ENCODE measurements around the gene CALY.
"Not testable (repeated sequence)": the region's sequence is repeated elsewhere in the genome, so short reads cannot be mapped to it uniquely, and the experiment has no call there.

Gene CALY

DNA sequence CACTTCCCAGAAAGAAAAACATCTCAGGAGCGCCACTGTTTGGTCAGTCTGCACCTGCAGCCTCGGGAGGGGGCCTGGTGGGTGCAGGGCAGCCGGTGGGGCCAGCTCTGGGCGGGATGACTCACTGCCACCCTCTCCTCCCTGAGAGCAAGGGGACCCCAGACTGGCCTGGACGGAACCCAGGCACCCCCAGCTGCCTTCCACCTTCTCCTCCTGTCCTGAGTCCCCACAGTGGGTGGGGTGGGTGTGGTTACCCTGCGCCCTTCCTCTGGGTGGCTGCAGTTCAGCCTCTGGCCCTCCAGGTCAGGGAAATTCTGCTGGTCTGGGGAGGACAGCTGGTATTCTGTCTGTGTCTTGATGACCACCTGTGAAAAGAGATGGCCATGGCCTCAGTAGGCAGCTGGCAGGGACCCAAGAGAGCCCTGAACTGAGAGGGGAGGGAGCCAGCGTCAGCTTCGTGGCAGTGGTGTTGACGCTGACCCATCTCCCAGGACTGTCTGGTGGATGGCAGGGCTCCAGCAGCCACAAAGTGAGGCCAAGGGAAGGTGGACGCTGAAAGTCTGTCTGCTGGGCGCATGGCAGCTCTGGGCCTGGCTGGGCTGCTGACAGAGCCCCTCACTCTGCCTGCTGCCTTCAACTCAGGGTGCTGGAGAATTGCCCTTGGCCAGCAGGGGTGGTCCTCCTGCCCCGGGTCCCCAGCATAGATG, 8.9 kb downstream of the CALY start:
- no peak for DNase-seq

DNA sequence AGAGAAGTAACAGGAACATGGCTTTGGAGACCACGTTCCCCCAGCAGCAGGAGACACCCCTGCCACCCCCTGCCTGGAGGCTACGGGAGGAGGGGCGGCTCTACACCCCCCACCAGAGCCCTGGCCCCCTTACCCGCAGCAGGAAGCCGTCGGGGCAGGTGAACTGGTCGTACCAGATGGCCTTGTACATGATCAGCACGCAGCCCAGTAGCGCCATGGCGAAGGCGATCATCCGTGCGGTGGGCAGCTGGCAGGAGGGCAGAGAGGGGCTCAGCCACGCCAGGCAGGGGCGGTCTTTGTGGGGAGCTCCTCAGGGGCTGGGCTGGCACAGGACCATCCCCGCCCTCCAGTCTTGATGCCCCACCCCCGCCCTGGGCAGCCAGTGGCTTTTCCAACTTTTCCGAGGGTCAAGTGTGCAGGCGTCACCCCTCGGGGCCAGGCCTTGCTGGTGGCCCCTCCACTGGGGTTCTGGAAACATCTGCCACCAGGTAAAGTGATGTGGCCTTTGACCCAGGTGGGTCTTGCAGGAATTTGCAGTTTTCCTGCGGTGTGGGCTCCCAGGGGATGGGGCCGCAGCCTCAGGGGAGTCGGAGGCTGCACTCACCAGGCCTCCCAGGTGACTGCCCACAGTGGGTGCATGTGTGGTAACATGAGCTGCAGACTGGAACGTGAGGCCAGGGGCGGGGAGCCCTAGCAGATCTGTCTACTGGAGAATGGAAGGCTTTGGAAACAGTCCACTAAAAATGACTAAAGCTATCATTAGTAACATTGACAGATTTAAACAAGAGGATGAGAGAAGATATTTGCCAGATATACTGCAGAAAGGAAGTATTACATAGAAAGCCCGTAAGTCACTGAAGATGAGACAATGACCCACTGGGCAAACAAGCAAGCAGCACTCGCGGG, 9.7 kb downstream of the CALY start:
- DNase-seq = no peak

DNA sequence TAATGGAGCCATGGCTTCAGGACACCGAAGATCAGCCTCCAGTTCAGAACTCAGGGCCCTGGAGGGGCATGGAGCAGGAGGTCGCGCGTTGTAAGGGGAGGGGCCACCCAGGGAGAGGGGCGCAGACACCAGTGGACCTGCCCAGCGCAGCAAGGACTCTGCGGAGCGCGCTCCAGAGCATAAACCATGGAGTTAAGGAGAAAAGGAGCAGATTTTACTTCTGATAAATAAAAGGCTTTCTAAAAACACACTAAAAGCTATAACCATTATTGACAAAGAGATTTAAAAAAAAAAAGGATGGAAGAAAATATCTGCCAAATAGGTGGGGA, 10.5 kb downstream of the CALY start:
- no peak for DNase-seq

DNA sequence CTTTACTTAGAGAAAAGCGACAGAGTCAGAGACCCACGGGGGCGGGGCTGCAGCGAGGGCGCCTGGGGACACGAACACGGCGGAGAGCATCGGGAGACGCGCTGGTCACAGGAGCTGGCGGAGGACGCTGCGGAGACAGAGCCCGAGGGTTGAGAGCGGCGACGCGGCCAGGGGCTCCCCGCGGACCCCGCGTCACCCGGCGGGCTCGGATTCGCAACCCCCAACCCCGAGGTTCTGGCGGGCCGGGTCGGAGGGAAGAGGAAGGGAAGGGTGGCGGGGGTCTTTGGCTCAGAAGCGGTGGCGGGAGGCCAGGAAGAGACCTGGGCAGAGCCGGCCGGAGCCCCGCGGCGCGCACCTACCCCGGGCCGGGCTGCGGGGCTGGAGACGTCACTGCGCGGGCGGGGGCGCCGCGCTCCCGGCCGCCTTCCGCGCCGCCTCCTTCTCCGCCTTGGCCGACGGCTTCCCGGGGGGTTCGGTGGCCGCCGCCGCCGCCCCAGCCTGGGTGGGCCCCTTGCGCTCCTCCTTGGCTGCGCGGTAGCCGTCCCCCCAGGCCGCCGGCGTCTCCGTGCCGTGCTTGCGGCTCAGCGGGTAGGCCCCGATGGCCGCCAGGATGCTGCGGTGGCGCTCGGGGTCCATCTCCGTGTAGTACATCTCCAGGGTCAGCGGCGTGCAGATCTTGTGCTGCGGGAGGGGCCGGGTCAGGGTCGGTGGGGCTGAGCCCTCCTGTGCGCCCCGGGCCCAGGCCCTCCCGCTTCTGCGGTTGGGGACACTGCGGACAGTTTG, 11.1 kb downstream of the CALY start:
- DNase-seq = no peak

DNA sequence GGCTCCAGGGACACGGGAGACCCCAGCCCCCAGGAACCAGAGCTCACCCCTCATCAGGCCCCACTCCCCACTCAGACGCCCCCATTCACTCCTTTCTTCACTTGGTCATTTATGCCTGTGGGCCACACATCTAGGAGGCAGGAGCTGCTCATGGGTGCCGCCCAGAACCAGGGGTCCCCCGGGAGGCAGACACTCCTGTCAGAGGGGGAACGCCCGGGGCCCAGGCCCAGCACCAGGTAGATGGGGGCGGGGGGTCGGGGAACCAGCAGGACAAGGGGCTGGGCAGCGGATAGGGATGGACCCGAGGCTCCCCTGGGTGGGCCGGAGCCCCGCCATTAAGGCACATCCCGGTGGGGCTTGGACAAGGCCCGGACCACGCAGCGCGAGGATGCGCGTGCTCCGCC, 11.8 kb downstream of the CALY start:
- DNase-seq = no peak

DNA sequence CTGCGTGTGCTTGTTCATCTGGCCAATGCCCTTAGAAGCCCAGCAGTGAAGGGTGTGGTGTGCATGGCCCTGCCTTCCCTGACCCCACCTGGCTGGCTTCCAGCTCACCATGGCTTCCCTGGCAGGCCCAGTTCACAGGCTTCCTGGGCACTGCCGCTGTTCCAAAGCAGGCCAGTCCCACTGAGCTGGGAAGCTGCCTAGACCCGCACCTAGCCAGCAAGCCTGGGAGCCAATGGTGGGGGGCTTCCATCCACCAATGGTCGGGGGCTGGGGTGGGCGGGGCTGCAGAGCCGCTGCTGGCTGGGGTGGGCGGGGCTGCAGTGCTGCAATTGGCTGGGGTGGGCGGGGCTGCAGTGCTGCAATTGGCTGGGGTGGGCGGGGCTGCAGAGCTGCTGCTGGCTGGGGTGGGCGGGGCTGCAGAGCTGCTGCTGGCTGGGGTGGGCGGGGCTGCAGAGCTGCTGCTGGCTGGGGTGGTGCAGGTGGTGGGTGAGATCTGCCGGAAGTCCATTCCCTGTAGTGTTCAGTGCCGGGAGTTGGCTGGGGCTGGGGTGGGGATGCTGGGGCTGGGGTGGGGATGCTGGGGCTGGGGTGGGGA, 12.4 kb downstream of the CALY start:
- DNase-seq = peak; percentile 50

DNA sequence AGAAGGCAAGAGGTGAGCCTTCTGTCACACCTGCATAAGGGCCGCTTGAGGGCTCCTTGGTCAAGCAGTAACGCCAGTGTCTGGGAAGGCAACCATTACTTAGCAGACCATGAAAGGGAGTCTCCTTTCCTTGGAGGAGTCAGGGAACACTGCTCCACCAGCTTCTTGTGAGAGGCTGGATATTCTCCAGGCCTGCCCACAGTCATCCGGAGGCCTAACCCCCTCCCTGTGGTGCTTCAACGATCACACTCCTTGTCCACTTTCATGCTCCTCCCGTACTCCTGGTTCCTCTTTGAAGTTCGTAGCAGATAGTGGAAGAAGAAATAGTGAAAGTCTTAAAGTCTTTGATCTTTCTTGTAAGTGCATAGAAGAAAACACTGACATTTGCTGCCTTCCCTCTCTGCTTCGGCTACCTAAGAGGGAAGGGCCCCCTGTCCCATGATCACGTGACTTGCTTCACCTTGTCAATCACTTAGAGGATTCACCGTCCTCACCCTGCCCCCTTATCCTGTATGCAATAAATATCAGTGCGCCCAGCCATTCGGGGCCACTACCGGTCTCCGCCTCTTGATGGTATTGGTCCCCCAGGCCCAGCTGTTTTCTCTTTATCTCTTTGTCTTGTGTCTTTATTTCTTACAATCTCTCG, 14.5 kb downstream of the CALY start:
- DNase-seq = not testable (repeated sequence)

DNA sequence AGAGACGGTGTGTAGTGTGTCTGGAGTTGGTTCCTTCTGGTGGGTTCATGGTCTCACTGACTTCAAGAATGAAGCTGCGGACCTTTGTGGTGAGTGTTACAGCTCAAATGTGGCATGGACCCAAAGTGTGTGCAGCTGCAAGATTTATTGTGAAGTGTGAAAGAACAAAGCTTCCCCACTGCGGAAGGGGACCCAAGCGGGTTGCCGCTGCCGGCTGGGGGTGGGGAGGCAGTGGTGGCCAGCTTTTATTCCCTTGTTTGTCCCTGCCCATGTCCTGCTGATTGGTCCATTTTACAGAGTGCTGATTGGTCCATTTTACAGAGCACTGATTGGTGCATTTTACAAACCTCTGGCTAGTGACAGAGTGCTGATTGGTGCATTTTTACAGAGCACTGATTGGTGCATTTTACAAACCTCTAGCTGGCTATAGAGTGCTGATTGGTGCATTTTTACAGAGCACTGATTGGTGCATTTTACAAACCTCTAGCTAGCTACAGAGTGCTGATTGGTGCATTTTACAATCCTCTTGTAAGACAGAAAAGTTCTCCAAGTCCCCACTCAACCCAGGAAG, 15.8 kb downstream of the CALY start:
- not testable (repeated sequence) for DNase-seq

DNA sequence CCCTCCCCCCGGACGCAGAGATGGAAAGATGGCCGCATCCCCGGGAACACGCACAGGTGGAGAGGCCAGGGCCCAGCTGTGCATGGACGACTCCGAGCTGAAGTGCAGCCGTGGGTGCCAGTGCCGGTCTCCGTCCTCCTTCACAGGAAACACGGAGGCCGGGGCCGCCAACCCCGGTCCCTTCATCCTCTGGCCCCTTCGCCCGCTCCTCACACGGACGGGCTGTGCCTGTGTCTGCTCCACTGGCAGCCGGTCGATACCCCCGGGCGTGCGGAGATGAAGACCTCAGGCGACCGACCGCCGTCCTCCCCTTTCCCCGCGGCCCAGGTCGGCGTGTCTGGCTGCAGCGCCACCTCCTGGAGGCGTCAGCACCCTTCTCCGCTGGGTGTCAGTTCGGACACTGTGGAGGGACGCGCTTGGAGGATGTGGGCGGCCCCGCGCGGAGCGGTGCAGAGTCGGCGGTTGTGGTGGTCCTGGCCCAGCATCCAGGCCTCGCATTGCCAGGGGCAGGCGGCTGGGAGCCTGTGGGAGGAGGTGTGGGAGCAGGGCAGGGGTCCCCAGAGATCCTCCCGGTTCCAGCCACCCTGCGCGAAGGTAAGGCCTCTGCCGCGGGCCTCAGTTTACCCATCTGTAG, 18.1 kb downstream of the CALY start:
- DNase-seq = peak; percentile 63

DNA sequence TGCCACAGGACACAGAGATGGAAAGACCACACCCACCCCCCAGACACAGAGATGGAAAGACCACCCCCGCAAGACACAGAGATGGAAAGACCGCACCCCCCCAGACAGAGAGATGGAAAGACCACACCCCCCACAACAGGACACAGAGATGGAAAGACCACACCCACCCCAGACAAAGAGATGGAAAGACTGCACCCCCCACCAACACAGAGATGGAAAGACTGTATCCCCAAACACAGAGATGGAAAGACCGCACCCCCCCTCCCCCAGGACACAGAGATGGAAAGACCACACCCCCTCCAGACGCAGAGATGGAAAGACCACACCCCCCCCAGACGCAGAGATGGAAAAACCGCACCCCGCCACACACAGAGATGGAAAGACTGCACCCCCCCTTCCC, 20.0 kb downstream of the CALY start:
- DNase-seq = no peak

DNA sequence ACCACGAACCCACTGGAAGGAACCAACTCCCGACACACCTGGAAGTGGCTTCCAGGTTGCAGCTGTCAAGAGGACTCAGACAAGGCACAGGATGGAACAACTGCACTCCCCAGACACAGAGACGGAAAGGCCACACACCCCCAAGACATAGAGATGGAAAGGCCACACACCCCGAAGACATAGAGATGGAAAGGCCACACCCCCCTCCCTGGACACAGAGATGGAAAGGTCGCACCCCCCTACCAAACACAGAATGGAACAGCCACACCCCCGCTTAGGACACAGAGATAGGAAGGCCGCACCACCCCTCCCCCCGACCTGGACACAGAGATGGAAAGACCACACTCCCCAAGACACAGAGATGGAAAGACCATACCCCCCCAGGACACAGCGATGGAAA, 20.4 kb downstream of the CALY start:
- DNase-seq = no peak

DNA sequence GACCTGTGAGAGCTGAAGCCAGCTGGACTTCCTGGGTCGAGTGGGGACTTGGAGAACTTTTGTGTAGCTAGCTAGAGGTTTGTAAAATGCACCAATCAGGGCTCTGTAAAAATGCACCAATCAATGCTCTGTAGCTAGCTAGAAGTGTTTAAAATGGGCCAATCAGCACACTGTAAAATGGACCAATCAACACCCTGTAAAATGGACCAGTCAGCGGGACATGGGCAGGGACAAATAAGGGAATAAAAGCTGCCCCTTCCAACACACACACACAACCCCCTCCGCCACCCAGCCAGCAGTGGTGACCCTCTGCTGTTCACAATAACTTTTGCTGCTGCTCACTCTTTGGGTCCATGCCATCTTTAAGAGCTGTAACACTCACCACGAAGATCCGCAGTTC, 20.8 kb downstream of the CALY start:
- DNase-seq = no peak

DNA sequence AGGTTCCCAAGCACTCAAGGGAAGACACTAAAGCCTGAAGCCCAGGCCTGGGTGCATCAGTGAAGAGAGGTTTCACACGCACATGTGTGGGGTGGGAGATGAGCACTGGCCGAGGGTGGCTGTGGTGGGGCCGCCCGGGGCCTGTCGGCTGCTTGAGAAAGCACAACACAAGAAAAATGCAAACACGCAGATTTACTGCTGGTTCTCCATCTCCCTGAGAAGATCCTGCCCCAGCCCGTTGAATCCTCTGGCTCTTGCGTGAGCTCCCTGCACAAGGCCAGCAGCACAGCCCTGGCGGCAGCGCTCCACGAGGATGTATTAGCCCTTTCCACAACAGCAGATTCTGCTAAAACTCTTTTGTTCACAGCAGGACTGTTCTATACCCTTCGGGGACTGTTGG, 21.8 kb downstream of the CALY start:
- DNase-seq = no peak

DNA sequence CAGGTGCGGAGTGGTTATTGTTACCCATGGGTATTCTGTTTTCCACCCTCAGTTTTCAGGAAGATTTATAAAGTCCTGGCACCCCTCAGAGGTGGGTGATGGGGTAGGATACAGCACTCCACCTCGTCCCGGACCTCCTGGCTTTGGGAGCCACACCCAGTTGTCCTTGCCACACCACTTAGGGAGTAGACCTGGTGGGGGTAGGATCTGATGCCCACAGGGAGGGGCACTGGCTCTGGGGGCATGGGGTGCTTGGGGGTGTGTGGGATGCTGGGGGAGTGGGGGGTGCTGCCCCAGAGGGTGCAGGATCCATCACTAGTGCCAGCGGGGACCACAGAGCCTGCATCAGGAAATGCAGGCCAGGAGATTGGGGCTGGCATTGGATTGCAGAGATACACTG, 23.5 kb downstream of the CALY start:
- DNase-seq = no peak

DNA sequence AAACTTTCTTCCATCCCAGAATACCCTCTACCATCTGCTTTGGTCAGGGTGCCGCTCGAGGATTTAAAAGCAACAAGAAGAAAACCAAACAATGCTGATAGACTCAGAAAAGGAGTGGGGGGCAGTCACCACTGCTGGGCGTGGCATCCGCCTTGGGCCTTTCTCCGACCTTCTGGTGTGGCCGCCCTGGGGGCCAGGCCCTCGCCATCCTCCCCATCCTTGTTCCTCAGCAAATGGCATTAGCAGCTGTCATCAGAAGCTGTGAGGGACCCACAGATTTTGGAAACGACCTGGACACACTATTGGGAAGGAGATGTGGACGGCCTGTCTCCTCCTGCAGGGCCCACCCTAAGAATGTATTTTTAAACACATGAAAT, 23.9 kb downstream of the CALY start:
- DNase-seq = no peak

DNA sequence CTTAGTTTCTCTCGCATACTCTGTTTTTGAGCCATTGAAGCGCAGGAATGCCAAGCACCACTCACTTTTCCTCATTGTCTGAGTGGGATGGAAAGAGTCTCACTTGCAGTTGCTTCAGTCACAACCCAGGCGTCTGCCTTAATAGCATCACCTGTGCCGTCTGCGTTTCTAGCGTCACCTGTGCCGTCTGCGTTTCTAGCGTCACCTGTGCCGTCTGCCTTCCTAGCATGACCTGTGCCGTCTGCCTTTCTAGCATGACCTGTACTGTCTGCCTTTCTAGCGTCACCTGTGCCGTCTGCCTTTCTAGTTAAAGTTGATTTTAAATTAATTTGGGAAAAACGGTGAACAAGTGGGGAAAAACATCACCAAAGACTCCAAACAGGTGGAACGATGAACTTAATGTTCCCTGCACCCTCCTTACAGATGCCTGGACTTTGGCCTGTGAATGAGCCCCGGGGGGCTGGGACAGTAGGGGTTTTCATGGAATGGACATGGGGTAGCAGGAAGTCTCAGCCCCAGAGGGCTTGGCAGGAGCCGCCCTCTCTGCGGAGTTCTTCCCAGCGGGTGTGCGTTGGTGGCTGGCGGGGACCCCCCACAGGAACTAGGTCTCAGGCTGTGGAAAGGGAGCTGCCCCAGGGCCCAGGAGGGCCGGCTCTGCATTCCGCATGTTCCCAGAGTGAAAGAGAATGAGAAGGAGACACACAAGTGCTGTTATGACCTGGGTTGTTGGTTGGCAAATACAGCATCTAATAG, 24.5 kb downstream of the CALY start:
- no peak for DNase-seq

DNA sequence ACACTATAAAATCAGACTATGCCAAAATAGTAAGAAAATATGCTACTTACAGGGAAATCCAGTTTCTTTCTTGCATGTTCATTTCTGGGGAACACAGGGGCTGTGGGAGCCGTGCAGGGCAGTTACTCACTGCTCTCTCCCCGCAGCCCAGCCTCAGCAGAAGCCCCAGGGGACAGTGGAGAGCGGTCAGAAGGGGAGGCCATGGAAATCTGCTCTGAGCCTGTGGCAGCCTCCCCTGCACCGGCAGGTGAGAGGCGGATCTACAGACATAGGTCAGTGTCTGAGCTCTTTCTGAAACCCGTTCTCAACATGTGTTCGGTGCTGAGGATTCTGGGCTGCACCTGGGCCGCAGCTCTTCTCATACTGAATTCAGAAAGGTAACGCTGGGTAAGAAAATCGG, 25.1 kb downstream of the CALY start:
- DNase-seq = no peak

DNA sequence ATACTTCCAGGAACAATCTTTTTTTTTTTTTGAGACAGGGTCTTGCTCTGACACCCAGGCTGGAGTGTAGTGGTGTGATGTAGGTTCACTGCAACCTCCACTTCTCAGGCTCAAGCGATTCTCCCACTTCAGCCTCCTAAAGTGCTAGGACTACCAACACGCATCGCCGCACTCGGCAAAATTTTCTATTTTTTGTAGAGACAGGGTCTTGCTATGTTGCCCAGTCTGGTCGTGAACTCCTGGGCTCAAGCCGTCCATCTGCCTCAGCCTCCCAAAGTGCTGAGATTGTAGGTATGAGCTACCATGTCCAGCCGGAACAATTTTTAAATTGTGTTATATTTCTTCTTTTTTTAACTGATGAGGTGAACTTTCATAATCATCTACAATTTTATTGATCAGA, 25.9 kb downstream of the CALY start:
- no peak for DNase-seq

DNA sequence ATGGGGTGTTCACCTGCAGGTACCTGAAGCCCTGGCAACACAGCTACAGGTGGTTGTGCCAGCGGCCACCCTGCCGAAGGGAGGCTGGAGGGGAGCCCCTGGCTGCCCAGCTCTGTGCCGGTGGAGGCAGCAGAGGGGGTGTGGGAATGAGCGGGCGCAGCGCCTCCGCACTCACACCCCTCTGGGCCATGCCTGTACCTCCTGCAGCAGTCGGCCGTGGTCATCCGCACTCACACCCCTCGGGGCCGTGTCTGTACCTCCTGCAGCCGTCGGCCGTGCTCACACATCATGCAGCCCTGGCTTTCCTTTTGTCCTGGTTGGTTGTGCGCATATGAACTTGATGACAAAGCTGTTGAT, 26.3 kb downstream of the CALY start:
- no peak for DNase-seq

DNA sequence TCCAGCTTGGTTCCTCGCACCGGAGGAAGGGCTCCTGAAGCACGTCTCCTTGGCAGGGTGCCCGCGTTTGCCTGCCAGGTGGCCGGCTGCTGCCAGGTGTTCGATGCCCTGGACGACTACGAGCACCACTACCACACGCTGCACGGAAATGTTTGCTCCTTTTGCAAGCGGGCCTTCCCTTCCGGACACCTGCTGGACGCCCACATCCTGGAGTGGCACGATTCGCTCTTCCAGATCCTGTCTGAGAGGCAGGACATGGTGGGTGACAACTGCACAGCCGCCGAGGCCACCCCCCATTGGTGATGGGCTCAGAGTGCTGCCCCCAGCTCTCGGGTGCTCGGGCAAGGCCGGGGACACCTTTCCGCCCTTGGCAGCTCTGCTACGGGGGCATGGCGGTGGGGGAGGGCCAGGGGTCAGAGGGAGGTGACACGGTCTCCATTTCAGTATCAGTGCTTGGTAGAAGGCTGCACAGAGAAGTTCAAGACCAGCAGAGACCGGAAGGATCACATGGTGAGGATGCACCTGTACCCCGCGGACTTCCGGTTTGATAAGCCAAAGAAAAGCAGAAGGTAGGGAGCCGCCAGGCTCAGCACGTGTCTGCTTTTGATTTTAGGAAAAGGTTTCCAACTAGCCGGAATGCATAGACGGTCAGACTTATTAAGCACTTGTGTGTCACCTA, 26.8 kb downstream of the CALY start:
- no peak for DNase-seq
